Gastroesophageal sphincter (tissue), 4 donors: ENCODE data around the gene C14orf132. TPM values are rescaled to one million over a fixed set of nuclear protein-coding genes. Genes with fewer than 3 reads are reported as not detected.
"Not testable (repeated sequence)": the region's sequence is repeated elsewhere in the genome, so short reads cannot be mapped to it uniquely, and the experiment has no call there.

ENCODE experiments used
- ATAC-seq: fragments of 150-250 bp; one replicate; pipeline ENCODE4 v1.9.1; 2016; ENCODE audit warnings: mild to moderate bottlenecking, moderate library complexity
- H3K27ac ChIP-seq, 4 donors: fragments of 200-600 bp; sonication (generic) in 3 of 4; 1 replicate in 3 of 4; 2 replicates in 1 of 4; pipeline ENCODE4 v1.5.1; 2016 to 2019
- H3K27me3 ChIP-seq: fragments of 200-600 bp; sonication (generic); one replicate; pipeline ENCODE4 v1.5.1; 2019
- H3K36me3 ChIP-seq, 2 donors: fragments of 200-600 bp; sonication (generic); one replicate each; pipeline ENCODE4 v1.5.1; 2019; ENCODE audit warnings: control low read depth in 1 of 2
- H3K4me1 ChIP-seq, 3 donors: fragments of 200-600 bp; sonication (generic); 1 replicate in 2 of 3; 2 replicates in 1 of 3; pipeline ENCODE4 v1.5.1; 2016 to 2019; ENCODE audit warnings: control low read depth in 2 of 3
- H3K4me3 ChIP-seq, 2 donors: fragments of 200-600 bp; sonication (generic); one replicate each; pipeline ENCODE4 v1.5.1; 2019; ENCODE audit warnings: mild to moderate bottlenecking in 1 of 2, moderate library complexity in 1 of 2
- H3K9me3 ChIP-seq, 3 donors: fragments of 200-600 bp; sonication (generic); one replicate each; pipeline ENCODE4 v1.5.1; 2017 to 2019; ENCODE audit warnings: control low read depth in 2 of 3
- EP300 ChIP-seq: sonication (generic); formaldehyde crosslinking; IDR thresholded peaks from one replicate; pipeline ENCODE4 v1.6.1; 2017; ENCODE audit warnings: antibody characterized with exemption, mild to moderate bottlenecking
- POLR2A ChIP-seq, 2 donors: fragments of 450-650 bp; IDR thresholded peaks; one replicate each; pipeline ENCODE4 v1.6.1; 2017; ENCODE audit warnings: antibody characterized with exemption in 2 of 2, mild to moderate bottlenecking in 2 of 2, moderate library complexity in 1 of 2
- POLR2AphosphoS5 ChIP-seq: sonication (generic); formaldehyde crosslinking; IDR thresholded peaks from one replicate; pipeline ENCODE4 v1.6.1; 2017; ENCODE audit warnings: antibody characterized with exemption
- WGBS, 2 donors: methylation state at CpG; one replicate each; pipeline ENCODE4 v1.1.5; 2018; ENCODE audit warnings: low coverage in 1 of 2; 5-methylcytosine and 5-hydroxymethylcytosine counted together
- total RNA-seq, 4 donors: library from RNA; depleted of rRNA; stranded (reverse); fragments of >200 nt; gene quantifications; one replicate each; pipeline ENCODE4 v1.1.0, GENCODE V29; 2016
- TF ChIP-seq, protein P1 (sequence below), 4 experiments: fragments of 200-600 bp in 2 of 4; fragments of 450-650 bp in 2 of 4; sonication (generic) in 1 of 4; IDR thresholded peaks; one replicate each; pipeline ENCODE4 v1.5.1; 2017 to 2019; ENCODE audit warnings: antibody characterized with exemption in 4 of 4, mild to moderate bottlenecking in 2 of 4, moderate library complexity in 2 of 4

C14orf132 gene
- total RNA-seq, 4 donors from 2014 or later, result 52.0 to 135 (median 74.6) TPM

- Histone ChIP-seq H3K36me3 (no peaks in the 10 kb centered on the region), H3K27ac (no peak overlapping the region), H3K4me3 (no peak overlapping the region), H3K9me3 (peaks cover 0 to 23% (median 0%) of the 10 kb centered on the region in 3 donors), H3K27me3 (peaks cover 43% of the 10 kb centered on the region), H3K4me1 (no peaks in the 10 kb centered on the region)
- no peak for ATAC-seq
- TF ChIP-seq, protein P1, sequence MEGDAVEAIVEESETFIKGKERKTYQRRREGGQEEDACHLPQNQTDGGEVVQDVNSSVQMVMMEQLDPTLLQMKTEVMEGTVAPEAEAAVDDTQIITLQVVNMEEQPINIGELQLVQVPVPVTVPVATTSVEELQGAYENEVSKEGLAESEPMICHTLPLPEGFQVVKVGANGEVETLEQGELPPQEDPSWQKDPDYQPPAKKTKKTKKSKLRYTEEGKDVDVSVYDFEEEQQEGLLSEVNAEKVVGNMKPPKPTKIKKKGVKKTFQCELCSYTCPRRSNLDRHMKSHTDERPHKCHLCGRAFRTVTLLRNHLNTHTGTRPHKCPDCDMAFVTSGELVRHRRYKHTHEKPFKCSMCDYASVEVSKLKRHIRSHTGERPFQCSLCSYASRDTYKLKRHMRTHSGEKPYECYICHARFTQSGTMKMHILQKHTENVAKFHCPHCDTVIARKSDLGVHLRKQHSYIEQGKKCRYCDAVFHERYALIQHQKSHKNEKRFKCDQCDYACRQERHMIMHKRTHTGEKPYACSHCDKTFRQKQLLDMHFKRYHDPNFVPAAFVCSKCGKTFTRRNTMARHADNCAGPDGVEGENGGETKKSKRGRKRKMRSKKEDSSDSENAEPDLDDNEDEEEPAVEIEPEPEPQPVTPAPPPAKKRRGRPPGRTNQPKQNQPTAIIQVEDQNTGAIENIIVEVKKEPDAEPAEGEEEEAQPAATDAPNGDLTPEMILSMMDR (IDR thresholded peaks at IDR 0.05), result no peak
- no peak for TF ChIP-seq POLR2A (IDR thresholded peaks at IDR 0.05)
- no peak for TF ChIP-seq POLR2AphosphoS5
- no peak for TF ChIP-seq EP300
- WGBS, 2 donors, result no CpG with 5 or more reads among the region's 5 CpGs
These were observed 37.2 kb upstream of the C14orf132 start for GRCh38 chr14:96001866-96002497.

DNA sequence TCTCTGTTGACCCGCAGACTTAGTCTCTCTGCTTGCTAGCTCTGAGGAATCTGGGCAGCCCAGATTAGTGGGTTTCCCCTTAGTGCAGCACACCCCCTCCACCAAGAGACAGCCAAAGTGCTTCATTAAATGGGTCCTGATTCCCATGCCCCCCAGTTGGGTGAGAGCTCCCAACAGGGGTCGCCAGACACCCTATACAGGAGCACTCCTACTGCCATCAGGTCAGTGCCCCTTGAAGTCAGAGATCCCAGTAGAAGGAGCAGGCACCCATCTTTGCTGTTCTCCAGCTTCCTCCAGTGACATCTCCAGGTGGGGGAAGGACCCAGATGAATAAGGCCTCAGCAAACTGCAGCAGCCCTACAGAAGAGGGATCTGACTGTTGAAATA lies 36.7 kb upstream of the C14orf132 start:
- no peak overlapping the region for H3K27ac ChIP-seq
- H3K4me1 ChIP-seq, result no peaks in the 10 kb centered on the region
- H3K9me3 ChIP-seq, result peaks cover 0 to 23% (median 0%) of the 10 kb centered on the region in 3 donors
- TF ChIP-seq POLR2AphosphoS5 (no peak), POLR2A (IDR thresholded peaks at IDR 0.05) (no peak), EP300 (no peak)
- TF ChIP-seq, protein P1 (IDR thresholded peaks at IDR 0.05), result no peak
- no peak for ATAC-seq
- H3K27me3 ChIP-seq, result peaks cover 38% of the 10 kb centered on the region
- no peaks in the 10 kb centered on the region for H3K36me3 ChIP-seq
- WGBS, 2 donors, result 83% methylated on average over 1 of the region's 2 CpGs; no CpG with 5 or more reads in 1 of the 2 donors
- no peak overlapping the region for H3K4me3 ChIP-seq

DNA sequence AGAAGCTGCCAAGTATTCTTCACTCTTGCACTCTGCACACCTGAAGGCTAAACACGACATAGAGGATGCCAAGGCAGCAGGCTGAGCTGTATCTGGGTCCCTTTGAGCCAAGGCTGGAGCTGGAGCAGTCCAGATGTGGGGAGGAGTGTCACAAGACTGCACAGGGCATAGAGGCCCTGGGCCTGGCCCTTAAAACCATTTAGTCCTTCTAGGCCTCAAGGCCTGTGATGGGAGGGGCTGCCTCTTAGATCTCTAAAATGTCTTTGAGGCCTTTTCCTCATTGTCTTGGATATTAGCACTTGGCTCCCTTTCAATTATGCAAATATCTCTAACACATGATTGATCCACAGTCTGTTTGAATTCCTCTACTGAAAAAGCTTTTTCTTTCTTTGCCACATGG lies 28.0 kb upstream of the C14orf132 start:
- no peaks in the 10 kb centered on the region for H3K36me3 ChIP-seq
- TF ChIP-seq EP300 (no peak), POLR2A (IDR thresholded peaks at IDR 0.05) (no peak), POLR2AphosphoS5 (no peak)
- TF ChIP-seq, protein P1 (IDR thresholded peaks at IDR 0.05), result no peak
- no peak for ATAC-seq
- no peaks in the 10 kb centered on the region for H3K27me3 ChIP-seq
- no peak overlapping the region for H3K27ac ChIP-seq
- H3K4me1 ChIP-seq, result no peaks in the 10 kb centered on the region
- 60% methylated on average over 1 of the region's 1 CpG; no CpG with 5 or more reads in 1 of the 2 donors for WGBS, 2 donors
- peaks cover 0 to 18% (median 0%) of the 10 kb centered on the region in 3 donors for H3K9me3 ChIP-seq
- no peak overlapping the region for H3K4me3 ChIP-seq

DNA sequence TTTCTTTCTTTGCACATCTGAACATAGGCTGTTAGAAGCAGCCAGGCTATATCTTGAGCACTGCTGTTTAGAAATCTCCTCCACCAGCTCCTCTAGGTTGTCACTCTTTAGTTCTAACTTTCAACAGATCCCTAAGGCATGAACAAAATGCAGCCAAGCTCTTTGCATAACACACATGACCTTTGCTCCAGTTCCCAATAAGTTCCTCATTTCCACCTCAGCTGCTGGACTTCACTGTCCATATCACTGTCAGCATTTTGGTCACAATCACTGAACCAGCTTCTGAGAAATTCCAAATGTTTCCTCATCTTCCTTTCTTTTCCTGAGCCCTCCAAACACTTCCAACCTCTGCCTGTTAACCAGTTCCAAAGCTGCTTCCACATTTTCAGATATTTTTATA lies 27.6 kb upstream of the C14orf132 start:
- peaks cover 0 to 3% (median 0%) of the 10 kb centered on the region in 3 donors for H3K4me1 ChIP-seq
- peaks cover 0 to 18% (median 0%) of the 10 kb centered on the region in 3 donors for H3K9me3 ChIP-seq
- H3K27ac ChIP-seq, result no peak overlapping the region
- H3K4me3 ChIP-seq, result no peak overlapping the region
- H3K27me3 ChIP-seq, result no peaks in the 10 kb centered on the region
- ATAC-seq, result no peak
- no peaks in the 10 kb centered on the region for H3K36me3 ChIP-seq
- TF ChIP-seq, protein P1 (IDR thresholded peaks at IDR 0.05), result no peak
- no peak for TF ChIP-seq EP300
- no peak for TF ChIP-seq POLR2AphosphoS5
- TF ChIP-seq POLR2A (IDR thresholded peaks at IDR 0.05), result no peak

DNA sequence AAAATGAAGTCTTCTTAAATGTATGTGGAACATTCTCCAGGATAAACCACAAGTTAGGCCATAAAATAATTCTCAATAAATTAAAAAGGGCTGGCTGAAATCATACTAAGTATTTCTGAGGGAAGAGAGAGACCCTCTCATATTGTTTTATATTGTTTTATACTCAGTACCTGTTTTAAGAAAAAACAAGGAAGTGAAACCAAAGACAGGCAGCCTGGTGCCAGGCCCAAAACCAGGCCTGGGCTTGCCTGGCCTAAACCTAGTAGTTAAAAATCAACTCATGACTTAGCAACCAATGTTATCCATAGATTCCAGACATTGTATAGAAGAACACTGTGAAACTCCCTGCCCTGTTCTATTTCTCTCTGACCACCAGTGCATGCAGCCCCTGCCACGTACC lies 26.4 kb upstream of the C14orf132 start:
- WGBS, 2 donors, result 60 to 100% methylated on average over 1 of the region's 1 CpG
- not testable (repeated sequence) for ATAC-seq
- peaks cover 0 to 18% (median 0%) of the 10 kb centered on the region in 3 donors for H3K9me3 ChIP-seq

More for the DNA sequence above, 26.4 kb upstream of the C14orf132 start:
- H3K27ac ChIP-seq, H3K4me3 ChIP-seq, H3K27me3 ChIP-seq, H3K36me3 ChIP-seq: not testable (repeated sequence)
- peaks cover 0 to 11% (median 0%) of the 10 kb centered on the region in 3 donors for H3K4me1 ChIP-seq
